Measurements from ENCODE around the gene LRP8. TPM values are rescaled to one million over a fixed set of nuclear protein-coding genes. Genes with fewer than 3 reads are reported as not detected.

LRP8 gene
- polyA plus RNA-seq, 1 of the 3 experiments (the other 2 are of a cell fraction): 19.9 TPM

DNA sequence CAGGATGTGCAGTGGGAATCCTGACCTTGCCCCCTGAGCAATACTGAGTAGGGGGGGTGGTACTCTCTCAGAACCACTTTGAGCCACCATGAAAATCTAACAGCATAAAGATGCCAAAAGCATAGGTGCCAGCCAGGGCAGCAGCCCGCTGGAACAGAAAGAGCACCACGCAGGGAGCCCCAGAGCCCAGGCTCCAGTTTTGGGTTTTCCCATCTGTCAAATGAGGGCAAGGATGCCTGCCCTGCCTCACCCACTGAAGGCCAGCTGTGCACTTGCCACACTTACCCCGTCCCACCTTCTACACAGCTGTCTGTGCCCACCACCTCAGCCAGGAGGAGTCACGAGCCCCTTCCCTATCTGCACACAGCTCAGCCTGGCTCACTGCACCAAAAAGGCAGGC is 20.8 kb downstream of the LRP8 start:
- Histone ChIP-seq H3K4me1 (ENCODE audit: control insufficient read depth in 1 of 2, insufficient read depth in 2 of 2, low read depth in 1 of 2, low read length in 1 of 2) (peaks cover 11 to 57% of the 10 kb centered on the region in 2 experiments; a peak in 3 of 4 replicates), H2AFZ (ENCODE audit: low read depth) (no peak overlapping the region), H3K36me3 (replicated peaks in 1 of 2; ENCODE audit: control insufficient read depth in 1 of 2, insufficient read depth in 2 of 2, low read length in 1 of 2) (no peaks in the 10 kb centered on the region), H3K27ac (ENCODE audit: low read depth in 2 of 2, low read length in 1 of 2) (no peak overlapping the region; a peak in 1 of 4 replicates), H3K9ac (no peak overlapping the region), H3K4me2 (no peak overlapping the region), H3K9me3 (no peaks in the 10 kb centered on the region), H3K79me2 (ENCODE audit: insufficient read depth) (no peaks in the 10 kb centered on the region), H3K9me2 (no peaks in the 10 kb centered on the region), H3K4me3 (ENCODE audit: low read depth in 2 of 2, low read length in 1 of 2) (no peak overlapping the region), H3F3A (replicated peaks; ENCODE audit: insufficient read depth) (no peaks in the 10 kb centered on the region), H3K27me3 (ENCODE audit: insufficient read depth) (no peaks in the 10 kb centered on the region), H4K20me1 (ENCODE audit: insufficient read depth) (no peaks in the 10 kb centered on the region)
- no peak for DNase-seq
- 100% methylated on average over 4 of the region's 4 CpGs for WGBS (ENCODE audit: low lambda C conversion rate)
- POLR2A ChIA-PET: no interaction called here
- TF ChIP-seq POLR2AphosphoS5 (IDR thresholded peaks at IDR 0.05; ENCODE audit: low read depth, low read length) (no peak), JUND (IDR thresholded peaks at IDR 0.05) (no peak), SMC3 (IDR thresholded peaks at IDR 0.05; ENCODE audit: low read depth, low read length) (no peak), NFIC (IDR thresholded peaks at IDR 0.05; ENCODE audit: borderline replicate concordance) (no peak), FOSL2 (IDR thresholded peaks at IDR 0.05; ENCODE audit: borderline replicate concordance, low read depth) (no peak), CHD2 (IDR thresholded peaks at IDR 0.05; ENCODE audit: low read length, partially characterized antibody) (no peak), GABPA (IDR thresholded peaks at IDR 0.05; ENCODE audit: low read depth) (no peak), TAF1 (IDR thresholded peaks at IDR 0.05; ENCODE audit: borderline replicate concordance, low read depth, low read length) (no peak), YY1 (IDR thresholded peaks at IDR 0.05; ENCODE audit: low read depth) (no peak), RAD21 (IDR thresholded peaks at IDR 0.05; ENCODE audit: low read length) (no peak), TCF12 (IDR thresholded peaks at IDR 0.05) (no peak)
- TF ChIP-seq, protein P1, sequence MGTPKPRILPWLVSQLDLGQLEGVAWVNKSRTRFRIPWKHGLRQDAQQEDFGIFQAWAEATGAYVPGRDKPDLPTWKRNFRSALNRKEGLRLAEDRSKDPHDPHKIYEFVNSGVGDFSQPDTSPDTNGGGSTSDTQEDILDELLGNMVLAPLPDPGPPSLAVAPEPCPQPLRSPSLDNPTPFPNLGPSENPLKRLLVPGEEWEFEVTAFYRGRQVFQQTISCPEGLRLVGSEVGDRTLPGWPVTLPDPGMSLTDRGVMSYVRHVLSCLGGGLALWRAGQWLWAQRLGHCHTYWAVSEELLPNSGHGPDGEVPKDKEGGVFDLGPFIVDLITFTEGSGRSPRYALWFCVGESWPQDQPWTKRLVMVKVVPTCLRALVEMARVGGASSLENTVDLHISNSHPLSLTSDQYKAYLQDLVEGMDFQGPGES (IDR thresholded peaks at IDR 0.05; ENCODE audit: low read depth, low read length): no peak
- TF ChIP-seq, protein P2, sequence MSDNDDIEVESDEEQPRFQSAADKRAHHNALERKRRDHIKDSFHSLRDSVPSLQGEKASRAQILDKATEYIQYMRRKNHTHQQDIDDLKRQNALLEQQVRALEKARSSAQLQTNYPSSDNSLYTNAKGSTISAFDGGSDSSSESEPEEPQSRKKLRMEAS (IDR thresholded peaks at IDR 0.05; ENCODE audit: low read depth): no peak
- TF ChIP-seq, protein P3, sequence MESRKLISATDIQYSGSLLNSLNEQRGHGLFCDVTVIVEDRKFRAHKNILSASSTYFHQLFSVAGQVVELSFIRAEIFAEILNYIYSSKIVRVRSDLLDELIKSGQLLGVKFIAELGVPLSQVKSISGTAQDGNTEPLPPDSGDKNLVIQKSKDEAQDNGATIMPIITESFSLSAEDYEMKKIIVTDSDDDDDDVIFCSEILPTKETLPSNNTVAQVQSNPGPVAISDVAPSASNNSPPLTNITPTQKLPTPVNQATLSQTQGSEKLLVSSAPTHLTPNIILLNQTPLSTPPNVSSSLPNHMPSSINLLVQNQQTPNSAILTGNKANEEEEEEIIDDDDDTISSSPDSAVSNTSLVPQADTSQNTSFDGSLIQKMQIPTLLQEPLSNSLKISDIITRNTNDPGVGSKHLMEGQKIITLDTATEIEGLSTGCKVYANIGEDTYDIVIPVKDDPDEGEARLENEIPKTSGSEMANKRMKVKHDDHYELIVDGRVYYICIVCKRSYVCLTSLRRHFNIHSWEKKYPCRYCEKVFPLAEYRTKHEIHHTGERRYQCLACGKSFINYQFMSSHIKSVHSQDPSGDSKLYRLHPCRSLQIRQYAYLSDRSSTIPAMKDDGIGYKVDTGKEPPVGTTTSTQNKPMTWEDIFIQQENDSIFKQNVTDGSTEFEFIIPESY (IDR thresholded peaks at IDR 0.05; ENCODE audit: borderline replicate concordance, low read depth): no peak
- TF ChIP-seq, protein P4, sequence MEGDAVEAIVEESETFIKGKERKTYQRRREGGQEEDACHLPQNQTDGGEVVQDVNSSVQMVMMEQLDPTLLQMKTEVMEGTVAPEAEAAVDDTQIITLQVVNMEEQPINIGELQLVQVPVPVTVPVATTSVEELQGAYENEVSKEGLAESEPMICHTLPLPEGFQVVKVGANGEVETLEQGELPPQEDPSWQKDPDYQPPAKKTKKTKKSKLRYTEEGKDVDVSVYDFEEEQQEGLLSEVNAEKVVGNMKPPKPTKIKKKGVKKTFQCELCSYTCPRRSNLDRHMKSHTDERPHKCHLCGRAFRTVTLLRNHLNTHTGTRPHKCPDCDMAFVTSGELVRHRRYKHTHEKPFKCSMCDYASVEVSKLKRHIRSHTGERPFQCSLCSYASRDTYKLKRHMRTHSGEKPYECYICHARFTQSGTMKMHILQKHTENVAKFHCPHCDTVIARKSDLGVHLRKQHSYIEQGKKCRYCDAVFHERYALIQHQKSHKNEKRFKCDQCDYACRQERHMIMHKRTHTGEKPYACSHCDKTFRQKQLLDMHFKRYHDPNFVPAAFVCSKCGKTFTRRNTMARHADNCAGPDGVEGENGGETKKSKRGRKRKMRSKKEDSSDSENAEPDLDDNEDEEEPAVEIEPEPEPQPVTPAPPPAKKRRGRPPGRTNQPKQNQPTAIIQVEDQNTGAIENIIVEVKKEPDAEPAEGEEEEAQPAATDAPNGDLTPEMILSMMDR (IDR thresholded peaks at IDR 0.05): no peak
- CTCF ChIA-PET: interaction anchor here (1.9 to 3.3 kb wide), 2 partner anchors 29 to 86 kb away, joined by 7 to 8 read pairs; no protein-coding TSS in a partner anchor

Measured in SK-N-SH (cell line).